HFFc6 (cell line): ENCODE data around the gene NANP. TPM values are rescaled to one million over a fixed set of nuclear protein-coding genes. Genes with fewer than 3 reads are reported as not detected.
A peak's percentile ranks its signal among the peaks of the same experiment; 100 is the strongest.

Experiments
- DNase-seq: peaks from one replicate; pipeline ENCODE4 v3.0.0-alpha.2; 2018
- H3K27ac Mint-ChIP-seq: 2 replicates; pipeline ENCODE4 v1.8.0; 2020; ENCODE audit warnings: mild to moderate bottlenecking, mixed read lengths
- H3K27me3 Mint-ChIP-seq: 2 replicates; pipeline ENCODE4 v1.8.0; 2021; ENCODE audit warnings: mild to moderate bottlenecking, moderate library complexity, mixed read lengths; ENCODE audit not compliant: insufficient read depth
- H3K36me3 Mint-ChIP-seq: 2 replicates; pipeline ENCODE4 v1.8.0; 2021; ENCODE audit warnings: low read depth, mixed read lengths
- H3K4me1 Mint-ChIP-seq: 2 replicates; pipeline ENCODE4 v1.8.0; 2020; ENCODE audit warnings: low read depth, mixed read lengths
- H3K4me3 Mint-ChIP-seq: 2 replicates; pipeline ENCODE4 v1.8.0; 2020; ENCODE audit warnings: mild to moderate bottlenecking, moderate library complexity, mixed read lengths
- H3K9me3 Mint-ChIP-seq: 2 replicates; pipeline ENCODE4 v1.8.0; 2020; ENCODE audit warnings: mild to moderate bottlenecking, mixed read lengths
- long read RNA-seq: library from polyadenylated mRNA; unstranded; transcript quantifications from one replicate; pipeline ENCODE4 v2.0.0, GENCODE V29; 2019
- total RNA-seq, 6 experiments: library from RNA; stranded (reverse); fragmentation: NEBNext Ultra II Directional; extraction: Animal tissue kit (Norgen Biotek cat#: 25700); gene quantifications; 2 replicates in 1 of 6; 3 replicates in 5 of 6; pipeline ENCODE4 v1.2.3, GENCODE V29; 2021
- TF ChIP-seq, protein P1 (sequence below): fragments of 200-600 bp; sonication (generic); IDR thresholded peaks from 2 replicates; pipeline ENCODE4 v1.5.0; 2021; ENCODE audit warnings: antibody characterized with exemption, mild to moderate bottlenecking

Gene NANP, protein sequence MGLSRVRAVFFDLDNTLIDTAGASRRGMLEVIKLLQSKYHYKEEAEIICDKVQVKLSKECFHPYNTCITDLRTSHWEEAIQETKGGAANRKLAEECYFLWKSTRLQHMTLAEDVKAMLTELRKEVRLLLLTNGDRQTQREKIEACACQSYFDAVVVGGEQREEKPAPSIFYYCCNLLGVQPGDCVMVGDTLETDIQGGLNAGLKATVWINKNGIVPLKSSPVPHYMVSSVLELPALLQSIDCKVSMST
- 1 to 10 TPM; 7.1 to 8.6 (median 7.4) TPM for total RNA-seq
- long read RNA-seq, transcript NANP-201 (2 exons, 3,964 nt) = major isoform, 19 of 23 reads
- long read RNA-seq, partial matches to known transcripts = 0 of 23 reads
- long read RNA-seq, other reads (novel, unspliced or antisense) = 4 of 23 reads

DNA sequence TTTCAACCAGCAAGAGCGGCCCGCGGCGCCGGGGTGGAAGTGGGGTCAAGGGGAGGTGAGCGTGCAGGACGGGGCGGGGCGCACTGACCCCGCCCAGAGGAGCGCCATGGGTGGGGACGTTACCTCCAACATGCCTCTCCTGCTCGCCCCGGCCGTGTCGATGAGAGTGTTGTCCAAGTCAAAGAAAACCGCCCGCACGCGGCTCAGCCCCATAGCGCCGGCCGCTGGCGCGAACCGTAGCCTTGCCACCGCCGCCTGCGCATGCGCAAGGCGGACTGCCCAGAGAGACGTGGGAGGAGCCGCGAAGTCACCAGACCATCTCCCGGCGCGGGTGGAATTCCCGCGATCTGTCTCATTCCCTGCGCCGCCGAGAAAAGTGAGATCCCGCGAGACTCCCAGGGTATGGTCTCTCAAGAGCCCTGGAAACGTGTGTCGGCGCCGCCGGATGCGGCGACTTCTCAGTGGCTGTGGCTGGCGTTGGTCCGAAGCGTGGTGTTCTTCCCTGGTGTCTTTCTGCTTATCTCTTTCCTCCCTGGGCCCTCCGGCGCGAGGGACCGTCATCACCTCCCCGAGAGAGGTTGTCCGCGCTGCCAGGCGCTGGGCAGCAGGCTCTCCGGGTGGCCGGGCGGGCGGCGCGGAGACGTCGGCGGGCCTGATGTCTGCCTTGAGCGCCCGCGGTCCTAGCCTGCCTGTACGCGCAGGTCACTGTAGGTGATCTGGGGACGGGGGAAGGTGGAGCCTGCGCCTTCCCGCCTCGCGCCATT, at the start of gene NANP:
Gene NANP, minus strand, starts transcription at position 279 of the 764 bp plus-strand sequence. Its CDS starts 66 bp downstream, at position 213.
- DNase-seq = peak; percentile 97
- Mint-ChIP-seq H3K27ac (peak within 1 kb of the TSS; percentile 98), H3K9me3 (no peaks in the 10 kb centered on the region; the same call in 1 of the 2 replicates), H3K36me3 (peaks cover 21% of the 10 kb centered on the region), H3K4me1 (peaks cover 30% of the 10 kb centered on the region), H3K27me3 (peaks cover 6% of the 10 kb centered on the region), H3K4me3 (peak within 1 kb of the TSS; percentile 88)
- TF ChIP-seq, protein P1, sequence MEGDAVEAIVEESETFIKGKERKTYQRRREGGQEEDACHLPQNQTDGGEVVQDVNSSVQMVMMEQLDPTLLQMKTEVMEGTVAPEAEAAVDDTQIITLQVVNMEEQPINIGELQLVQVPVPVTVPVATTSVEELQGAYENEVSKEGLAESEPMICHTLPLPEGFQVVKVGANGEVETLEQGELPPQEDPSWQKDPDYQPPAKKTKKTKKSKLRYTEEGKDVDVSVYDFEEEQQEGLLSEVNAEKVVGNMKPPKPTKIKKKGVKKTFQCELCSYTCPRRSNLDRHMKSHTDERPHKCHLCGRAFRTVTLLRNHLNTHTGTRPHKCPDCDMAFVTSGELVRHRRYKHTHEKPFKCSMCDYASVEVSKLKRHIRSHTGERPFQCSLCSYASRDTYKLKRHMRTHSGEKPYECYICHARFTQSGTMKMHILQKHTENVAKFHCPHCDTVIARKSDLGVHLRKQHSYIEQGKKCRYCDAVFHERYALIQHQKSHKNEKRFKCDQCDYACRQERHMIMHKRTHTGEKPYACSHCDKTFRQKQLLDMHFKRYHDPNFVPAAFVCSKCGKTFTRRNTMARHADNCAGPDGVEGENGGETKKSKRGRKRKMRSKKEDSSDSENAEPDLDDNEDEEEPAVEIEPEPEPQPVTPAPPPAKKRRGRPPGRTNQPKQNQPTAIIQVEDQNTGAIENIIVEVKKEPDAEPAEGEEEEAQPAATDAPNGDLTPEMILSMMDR = no peak

DNA sequence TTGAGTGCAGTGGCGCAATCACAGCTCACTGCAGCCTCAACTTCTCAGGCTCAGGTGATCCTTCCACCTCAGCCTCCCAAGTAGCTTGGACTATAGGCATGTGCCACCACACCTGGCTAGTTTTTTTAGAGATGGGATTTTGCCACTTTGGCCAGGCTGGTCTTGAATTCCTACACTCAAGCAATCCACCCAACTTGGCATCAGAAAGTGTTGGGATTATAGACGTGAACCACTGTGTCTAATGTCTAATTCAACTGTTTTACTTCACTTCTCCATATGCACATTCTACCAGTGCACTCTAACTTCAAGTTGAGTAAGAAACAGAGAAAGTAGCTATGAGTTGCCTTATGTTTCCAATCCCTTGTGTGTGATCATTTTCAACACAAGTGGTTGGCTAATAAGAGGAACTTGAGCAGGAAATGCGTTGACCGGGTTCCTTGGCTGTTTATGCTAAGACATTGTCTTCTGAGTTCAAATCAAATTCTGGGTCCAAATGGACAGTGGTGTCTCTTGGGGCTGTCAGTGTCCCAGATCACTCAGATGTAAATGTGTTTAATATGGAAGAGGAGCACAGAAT, 48.9 kb upstream of the NANP start:
- no peak for DNase-seq
- H3K27me3 Mint-ChIP-seq = no peaks in the 10 kb centered on the region
- no peak overlapping the region for H3K27ac Mint-ChIP-seq
- no peaks in the 10 kb centered on the region for H3K9me3 Mint-ChIP-seq
- H3K4me3 Mint-ChIP-seq = no peak overlapping the region
- TF ChIP-seq, protein P1 = no peak
- peaks cover 44% of the 10 kb centered on the region for H3K4me1 Mint-ChIP-seq
- H3K36me3 Mint-ChIP-seq = peaks cover 48% of the 10 kb centered on the region

DNA sequence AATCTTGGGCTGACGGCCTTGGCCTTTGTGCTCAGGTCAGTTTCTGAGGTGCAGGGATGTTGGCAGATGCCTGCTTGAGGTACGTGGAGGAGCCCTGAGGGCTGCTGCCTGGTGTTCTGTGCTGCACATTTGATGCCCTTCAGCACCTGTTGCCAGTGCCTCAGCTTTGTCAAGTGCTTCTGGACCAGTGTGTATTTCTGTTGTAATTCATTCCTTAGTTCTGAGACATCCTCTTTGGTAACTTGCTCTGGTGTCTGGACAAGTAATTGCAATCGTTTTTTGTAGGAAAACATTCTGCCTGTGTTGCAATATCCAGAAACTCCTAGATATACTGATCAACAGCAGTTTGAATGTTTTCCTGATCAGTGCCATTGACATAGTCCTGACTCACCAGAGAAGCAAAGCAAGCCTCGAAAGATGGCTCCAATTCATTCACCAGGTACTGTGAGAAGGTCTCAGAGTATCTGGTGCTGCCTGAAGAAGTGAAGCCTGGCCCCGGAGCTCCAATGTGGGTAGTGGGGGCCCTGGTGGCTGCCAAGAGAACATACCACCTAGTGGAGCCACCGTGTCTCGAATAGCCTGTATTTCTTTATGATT, 46.1 kb upstream of the NANP start:
- DNase-seq = peak; percentile 77
- H3K4me1 Mint-ChIP-seq = peaks cover 28% of the 10 kb centered on the region
- H3K27ac Mint-ChIP-seq = no peak overlapping the region
- H3K4me3 Mint-ChIP-seq = no peak overlapping the region
- H3K27me3 Mint-ChIP-seq = no peaks in the 10 kb centered on the region
- TF ChIP-seq, protein P1 = peak; percentile 49; the same call in 1 of the 2 replicates
- H3K9me3 Mint-ChIP-seq = no peaks in the 10 kb centered on the region
- peaks cover 21% of the 10 kb centered on the region for H3K36me3 Mint-ChIP-seq

DNA sequence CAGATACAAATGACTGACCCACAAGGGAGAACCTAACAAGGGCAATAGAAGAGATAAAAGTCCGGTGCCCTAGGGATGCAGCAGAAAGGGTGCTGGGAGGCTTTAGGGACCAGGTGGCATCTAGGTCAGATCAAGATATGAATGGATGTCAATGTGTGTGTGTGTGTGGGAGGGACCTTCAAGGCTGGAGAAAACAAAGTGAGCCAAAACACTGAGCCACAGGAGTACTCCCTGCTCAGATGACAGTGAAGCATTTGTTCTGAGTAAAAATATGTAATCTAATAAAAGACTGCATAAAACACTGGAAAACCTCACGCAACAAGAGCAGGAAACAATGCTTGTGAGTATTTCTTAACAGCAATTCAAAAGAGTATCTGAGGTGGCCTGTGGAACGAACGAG, 44.6 kb upstream of the NANP start:
- peaks cover 7% of the 10 kb centered on the region for H3K36me3 Mint-ChIP-seq

DNA sequence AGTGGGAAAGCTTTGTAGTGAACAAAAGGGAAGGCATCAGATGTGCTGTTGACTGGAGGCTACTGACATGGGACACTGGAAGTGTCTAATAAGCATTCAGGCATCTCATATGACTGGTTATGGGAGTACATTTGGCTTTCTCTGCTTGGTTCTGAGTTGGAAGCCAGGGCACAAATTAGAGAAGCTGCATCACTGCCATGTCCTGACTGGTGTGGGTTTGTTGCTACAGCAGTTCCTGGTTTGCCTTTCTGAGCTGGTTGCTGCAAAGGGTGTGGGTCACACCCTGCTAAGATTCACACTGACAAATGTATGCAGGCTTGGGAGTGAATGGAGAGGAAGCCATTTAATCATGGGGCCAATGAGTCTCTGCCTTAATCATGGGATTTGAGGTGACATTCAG, 36.2 kb upstream of the NANP start:
- TF ChIP-seq, protein P1 = no peak
- H3K27ac Mint-ChIP-seq = no peak overlapping the region
- no peak for DNase-seq
- H3K27me3 Mint-ChIP-seq = no peaks in the 10 kb centered on the region
- no peaks in the 10 kb centered on the region for H3K36me3 Mint-ChIP-seq
- H3K4me1 Mint-ChIP-seq = peaks cover 7% of the 10 kb centered on the region; the same call in 1 of the 2 replicates
- no peaks in the 10 kb centered on the region for H3K9me3 Mint-ChIP-seq
- H3K4me3 Mint-ChIP-seq = no peak overlapping the region

More for the DNA sequence above, 44.6 kb upstream of the NANP start:
- Mint-ChIP-seq H3K9me3 (no peaks in the 10 kb centered on the region), H3K4me1 (peaks cover 28% of the 10 kb centered on the region), H3K27ac (no peak overlapping the region), H3K27me3 (no peaks in the 10 kb centered on the region), H3K4me3 (no peak overlapping the region)
- no peak for DNase-seq
- TF ChIP-seq, protein P1 = no peak
